ENCODE measurements around the gene MRGPRE.

Gene MRGPRE

GRCh38 chr11:3180869-3181268 lies 51.3 kb downstream of the MRGPRE start:
- no peak overlapping the region for H3K27ac ChIP-seq
- TF ChIP-seq CTCF (IDR thresholded peaks at IDR 0.05) = no peak

DNA sequence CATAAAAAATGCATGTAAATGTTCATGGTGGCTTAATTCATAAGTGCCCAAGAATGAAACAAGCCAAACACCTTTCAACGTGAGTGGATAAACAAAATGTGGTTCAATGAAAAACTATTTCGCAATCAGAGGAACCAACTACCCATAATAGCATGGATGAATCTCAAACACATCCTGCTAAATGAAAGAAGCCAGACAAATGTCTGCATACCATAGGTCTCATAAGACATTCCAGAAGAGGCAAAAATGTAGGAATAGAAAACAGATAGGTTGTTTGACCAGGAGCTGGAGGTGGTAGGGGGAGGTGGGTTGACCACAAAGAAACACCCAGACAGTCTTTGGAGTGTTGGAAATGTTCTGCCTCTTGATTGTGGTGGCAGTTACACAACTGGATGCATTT lies 53.9 kb downstream of the MRGPRE start:
- TF ChIP-seq CTCF (IDR thresholded peaks at IDR 0.05) = no peak
- TF ChIP-seq ZFX (IDR thresholded peaks at IDR 0.05; ENCODE audit: borderline replicate concordance) = no peak
- H3K27ac ChIP-seq = no peak overlapping the region

GRCh38 chr11:3177931-3178330 lies 54.3 kb downstream of the MRGPRE start:
- TF ChIP-seq ZFX (IDR thresholded peaks at IDR 0.05; ENCODE audit: borderline replicate concordance) = no peak
- no peak for TF ChIP-seq CTCF (IDR thresholded peaks at IDR 0.05)
- no peak overlapping the region for H3K27ac ChIP-seq

Data from 22Rv1 (cell line).